Lung (tissue), 12 donors: ENCODE measurements around the gene NRGN. TPM values are rescaled to one million over a fixed set of nuclear protein-coding genes. Genes with fewer than 3 reads are reported as not detected.

Experiments
- ATAC-seq: fragments of 200-7000 bp; cut with Tn5 transposase; one replicate; pipeline ENCODE4 v1.9.1; 2020; ENCODE audit warnings: moderate number of reproducible peaks; ENCODE audit not compliant: insufficient read depth, low FRiP score
- DNase-seq, 3 donors: peaks; one replicate each; pipeline ENCODE4 v3.0.0-alpha.2; 2013 to 2017
- H3K27ac ChIP-seq, 2 donors: one replicate each; pipeline ENCODE4 v1.5.1; 2013; ENCODE audit warnings: mild to moderate bottlenecking in 2 of 2, moderate library complexity in 2 of 2, control low read depth in 1 of 2, inconsistent platforms in 1 of 2, low read depth in 1 of 2, low read length in 1 of 2
- H3K27me3 ChIP-seq, 3 donors: one replicate each; pipeline ENCODE4 v1.5.1; 2013; ENCODE audit warnings: low read length in 2 of 3; ENCODE audit not compliant: control insufficient read depth in 3 of 3, insufficient read depth in 3 of 3
- H3K36me3 ChIP-seq, 4 donors: one replicate each; pipeline ENCODE4 v1.5.1; 2013; ENCODE audit warnings: low read length in 4 of 4, mild to moderate bottlenecking in 1 of 4, moderate library complexity in 1 of 4; ENCODE audit not compliant: control insufficient read depth in 4 of 4, insufficient read depth in 4 of 4
- H3K4me1 ChIP-seq, 5 donors: one replicate each; pipeline ENCODE4 v1.5.1; 2013; ENCODE audit warnings: low read length in 5 of 5, mild to moderate bottlenecking in 2 of 5, moderate library complexity in 1 of 5; ENCODE audit not compliant: control insufficient read depth in 5 of 5, insufficient read depth in 5 of 5
- H3K4me3 ChIP-seq: one replicate; pipeline ENCODE4 v1.5.1; 2013; ENCODE audit warnings: mild to moderate bottlenecking, control low read depth, moderate library complexity
- H3K9ac ChIP-seq, 2 donors: one replicate each; pipeline ENCODE4 v1.5.1; 2013; ENCODE audit warnings: low read length in 2 of 2, control low read depth in 1 of 2; ENCODE audit not compliant: insufficient read depth in 1 of 2
- H3K9me3 ChIP-seq, 4 donors: one replicate each; pipeline ENCODE4 v1.5.1; 2013; ENCODE audit warnings: low read length in 3 of 4, mild to moderate bottlenecking in 1 of 4, moderate library complexity in 1 of 4; ENCODE audit not compliant: control insufficient read depth in 4 of 4, insufficient read depth in 3 of 4
- CTCF ChIP-seq: IDR thresholded peaks from 2 replicates; pipeline ENCODE4 v1.5.1; 2012; ENCODE audit warnings: mild to moderate bottlenecking; ENCODE audit errors: control extremely low read depth, extremely low read depth
- WGBS, 2 donors: extraction: QIAGEN DNeasy Blood & Tissue Kit; methylation state at CpG; one replicate each; pipeline ENCODE4 v1.1.7; 2013; 5-methylcytosine and 5-hydroxymethylcytosine counted together
- polyA plus RNA-seq, 2 donors: library from polyadenylated mRNA; stranded (reverse); fragments of 200-250 nt; gene quantifications; one replicate each; pipeline ENCODE4 v1.2.1, GENCODE V29; 2013
- total RNA-seq, 2 donors: library from RNA; depleted of rRNA in 1 of 2; stranded (reverse); fragments of >200 nt in 1 of 2; gene quantifications; one replicate each; pipeline ENCODE4 v1.2.1, GENCODE V29; 2014 to 2021
- donor health status: control.
- donor health status: control.
- donor health status: Bipolar disorder and iron deficiency.
- donor health status: healthy.
- donor health status: DM: yes; HTN: yes; CAD: no.

The NRGN gene
- total and polyA plus RNA-seq, 4 donors, result 27.2 to 250 (median 87.5) TPM

- Histone ChIP-seq H3K9me3 (no peaks in the 10 kb centered on the region), H3K36me3 (peaks cover 0 to 2% (median 0%) of the 10 kb centered on the region in 4 donors), H3K4me1 (peaks cover 0 to 35% (median 16%) of the 10 kb centered on the region in 5 donors), H3K27ac (peak overlapping the region in 1 of 2 donors; percentile 71), H3K27me3 (peaks cover 0 to 76% (median 68%) of the 10 kb centered on the region in 3 donors), H3K4me3 (no peak overlapping the region), H3K9ac (no peak overlapping the region)
- no peak for DNase-seq
- no peak for TF ChIP-seq CTCF
- WGBS, 2 donors, result 42 to 49% methylated on average over 12 of the region's 12 CpGs
- ATAC-seq, result no peak
Measured at GRCh38 chr11:124748481-124749343, 9.0 kb downstream of the NRGN start.

GRCh38 chr11:124749912-124750311 lies 10.2 kb downstream of the NRGN start:
- H3K4me3 ChIP-seq, result no peak overlapping the region
- WGBS, 2 donors, result 70 to 80% methylated on average over 1 of the region's 1 CpG
- H3K9ac ChIP-seq, result no peak overlapping the region
- TF ChIP-seq CTCF, result no peak
- H3K4me1 ChIP-seq, result peaks cover 0 to 40% (median 25%) of the 10 kb centered on the region in 5 donors
- DNase-seq, result no peak
- no peak for ATAC-seq
- peaks cover 0 to 8% (median 0%) of the 10 kb centered on the region in 4 donors for H3K36me3 ChIP-seq
- H3K27me3 ChIP-seq, result peaks cover 0 to 68% (median 62%) of the 10 kb centered on the region in 3 donors
- no peaks in the 10 kb centered on the region for H3K9me3 ChIP-seq
- no peak overlapping the region for H3K27ac ChIP-seq

- peak overlapping the region in 1 of 2 donors; percentile 81 for H3K27ac ChIP-seq
- ATAC-seq (no peak), DNase-seq (no peak)
- no peaks in the 10 kb centered on the region for H3K9me3 ChIP-seq
- no peak overlapping the region for H3K9ac ChIP-seq
- no peak for TF ChIP-seq CTCF
- peaks cover 0 to 8% (median 0%) of the 10 kb centered on the region in 4 donors for H3K36me3 ChIP-seq
- WGBS, 2 donors, result 57 to 72% methylated on average over 11 of the region's 11 CpGs
- no peak overlapping the region for H3K4me3 ChIP-seq
- peaks cover 0 to 35% (median 21%) of the 10 kb centered on the region in 5 donors for H3K4me1 ChIP-seq
- H3K27me3 ChIP-seq, result peaks cover 0 to 68% (median 59%) of the 10 kb centered on the region in 3 donors
Measured at GRCh38 chr11:124751391-124751740, 11.6 kb downstream of the NRGN start.
